ENCODE results near the gene NLN.

The NLN gene

DNA sequence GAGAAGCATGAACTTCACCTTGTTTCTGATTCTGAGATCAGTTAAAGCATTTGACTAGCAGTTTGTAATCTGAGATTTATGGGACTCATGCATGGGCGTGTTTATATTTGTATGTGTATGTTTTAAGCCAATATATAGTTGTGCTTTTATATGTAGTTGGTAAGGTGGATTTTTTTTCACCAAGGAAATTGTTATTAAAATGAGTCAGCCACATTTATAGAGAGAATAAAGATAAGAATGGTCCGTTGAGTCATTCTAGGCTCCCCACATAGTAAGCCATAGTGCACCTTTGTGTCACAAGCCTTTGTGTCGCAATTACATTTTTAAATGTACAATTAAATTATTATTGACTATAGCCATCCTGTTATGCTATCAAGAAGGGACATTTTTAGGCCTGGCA lies 89.0 kb downstream of the NLN start:
- no peak for DNase-seq

DNA sequence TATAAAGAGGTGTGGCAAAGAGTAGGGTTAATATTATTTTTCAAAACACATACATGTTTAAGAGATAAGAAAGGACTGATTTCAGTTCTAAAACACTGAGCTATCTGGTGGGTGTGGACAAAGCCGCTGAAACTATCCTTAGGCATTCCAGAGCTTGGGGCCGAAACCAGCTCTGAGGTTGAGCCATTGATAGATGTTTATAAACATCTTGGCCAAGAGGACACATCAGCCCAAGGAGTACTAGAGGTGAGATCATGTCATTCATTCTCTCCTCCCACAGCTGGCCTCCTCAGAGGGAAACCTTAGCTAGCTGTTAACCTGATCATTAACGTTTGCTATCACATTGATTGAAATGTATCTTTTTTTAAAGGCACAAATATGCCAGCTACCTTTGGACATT lies 89.9 kb downstream of the NLN start:
- no peak for DNase-seq

DNA sequence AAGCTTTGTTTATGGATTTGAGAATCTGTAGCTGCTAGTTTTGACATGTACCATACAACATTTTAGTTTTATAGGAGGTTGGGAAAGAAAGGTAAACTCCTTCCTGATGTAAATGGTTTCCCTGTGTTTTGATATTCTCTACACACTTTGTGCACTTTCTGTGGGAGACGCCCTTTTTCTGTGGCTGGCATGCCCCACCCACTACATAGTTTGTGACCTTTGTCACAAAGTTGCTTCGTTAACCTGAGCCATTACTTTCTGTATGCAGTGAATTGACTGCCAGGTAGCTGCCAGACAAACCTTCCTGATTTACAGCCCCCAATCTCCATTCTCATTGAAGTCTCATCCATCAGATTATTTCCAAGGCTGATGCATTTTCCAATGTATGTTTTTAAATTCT lies 90.6 kb downstream of the NLN start:
- DNase-seq = no peak

DNA sequence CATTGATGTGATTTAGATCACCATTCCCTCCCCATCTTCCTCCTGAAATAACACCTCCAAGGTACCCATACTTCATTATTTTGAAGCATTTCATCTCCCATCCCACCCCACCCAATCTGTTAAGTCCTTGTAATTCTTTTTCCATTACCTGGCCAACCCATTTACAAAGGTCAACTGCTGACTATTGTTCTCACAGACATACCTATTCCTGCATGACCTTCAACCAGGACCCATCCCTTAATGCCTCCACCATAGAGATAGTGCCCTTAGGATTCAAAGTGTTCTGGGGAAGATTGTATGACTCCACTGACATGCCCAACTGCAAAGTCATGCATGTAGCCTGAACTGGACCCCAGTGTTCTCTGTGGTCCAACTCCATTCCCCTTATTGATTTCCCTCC lies 91.2 kb downstream of the NLN start:
- no peak for DNase-seq

DNA sequence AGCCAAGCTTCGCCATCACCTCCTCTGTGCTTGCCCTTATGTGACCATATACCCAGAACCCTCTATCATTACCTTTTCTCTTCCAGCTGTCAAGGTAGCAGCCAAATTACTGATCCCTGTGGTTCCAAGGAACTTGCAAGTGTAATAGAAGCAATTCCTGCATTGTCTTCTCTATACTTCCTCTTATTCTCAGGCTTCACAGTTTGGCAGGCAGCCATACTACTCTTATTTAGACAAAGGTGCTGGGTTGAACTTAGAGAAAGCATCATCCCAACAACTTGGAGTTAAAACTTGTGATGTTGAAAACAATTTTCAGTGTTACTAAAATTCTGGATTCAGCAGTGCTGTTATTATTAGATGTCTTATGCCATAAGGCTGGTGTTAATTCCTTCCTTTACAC lies 93.2 kb downstream of the NLN start:
- no peak for DNase-seq

DNA sequence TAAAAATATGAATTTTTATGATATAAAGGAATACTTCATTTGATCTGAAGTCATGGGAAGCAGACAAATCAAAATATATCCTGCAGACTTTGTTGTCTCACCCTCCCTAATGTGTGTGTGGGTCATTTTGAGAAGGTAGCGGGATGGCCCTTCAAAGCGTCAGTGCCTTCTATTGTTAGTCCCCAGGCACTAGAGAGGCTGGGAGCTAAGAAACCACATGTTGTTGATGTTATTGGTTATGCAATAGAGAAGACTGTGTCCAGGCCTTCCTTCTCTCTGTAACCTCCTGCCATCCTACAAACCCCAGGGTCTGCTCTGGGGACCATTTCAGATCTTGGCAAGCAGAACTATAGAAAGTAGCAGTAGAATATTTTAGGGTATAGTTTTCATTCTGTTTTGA lies 94.7 kb downstream of the NLN start:
- no peak for DNase-seq

DNA sequence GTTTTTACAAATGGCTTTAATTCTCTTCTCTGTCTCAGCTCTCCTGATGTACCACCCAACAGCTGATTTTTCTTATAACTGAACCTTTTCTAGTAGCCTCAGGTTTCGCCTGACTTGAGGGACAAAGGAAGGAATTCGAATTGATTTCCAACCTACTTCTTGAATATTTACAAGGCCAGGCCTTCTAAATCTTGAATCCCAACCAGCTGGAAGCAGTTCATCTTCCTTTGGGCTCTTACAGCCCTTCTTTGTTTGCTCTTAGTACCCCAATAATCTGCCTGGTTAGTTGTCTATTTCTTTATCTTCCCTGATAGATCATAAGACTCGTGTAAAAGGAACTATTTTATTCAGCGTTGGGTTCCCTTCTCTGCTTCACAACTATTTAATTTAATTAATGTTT lies 95.9 kb downstream of the NLN start:
- DNase-seq = no peak

DNA sequence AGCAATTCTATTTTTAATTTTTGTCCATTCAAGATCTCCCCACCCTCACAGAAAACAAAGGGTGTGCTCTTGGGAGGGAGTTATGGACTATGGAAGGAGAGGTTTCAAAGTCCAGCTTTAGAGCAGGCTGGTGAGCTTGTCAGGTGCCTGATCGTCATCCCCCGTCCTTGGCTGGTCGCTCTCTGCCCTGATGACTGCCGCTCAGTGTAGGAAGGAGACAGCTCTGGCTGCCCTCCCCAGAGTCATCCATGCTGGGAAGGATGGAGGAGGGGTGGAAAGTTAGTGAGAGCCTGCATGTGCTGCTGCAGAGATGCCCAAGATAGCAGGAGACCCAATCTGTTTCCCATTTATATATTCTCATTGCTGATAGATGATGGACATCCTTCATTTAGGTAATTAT lies 96.6 kb downstream of the NLN start:
- no peak for DNase-seq

DNA sequence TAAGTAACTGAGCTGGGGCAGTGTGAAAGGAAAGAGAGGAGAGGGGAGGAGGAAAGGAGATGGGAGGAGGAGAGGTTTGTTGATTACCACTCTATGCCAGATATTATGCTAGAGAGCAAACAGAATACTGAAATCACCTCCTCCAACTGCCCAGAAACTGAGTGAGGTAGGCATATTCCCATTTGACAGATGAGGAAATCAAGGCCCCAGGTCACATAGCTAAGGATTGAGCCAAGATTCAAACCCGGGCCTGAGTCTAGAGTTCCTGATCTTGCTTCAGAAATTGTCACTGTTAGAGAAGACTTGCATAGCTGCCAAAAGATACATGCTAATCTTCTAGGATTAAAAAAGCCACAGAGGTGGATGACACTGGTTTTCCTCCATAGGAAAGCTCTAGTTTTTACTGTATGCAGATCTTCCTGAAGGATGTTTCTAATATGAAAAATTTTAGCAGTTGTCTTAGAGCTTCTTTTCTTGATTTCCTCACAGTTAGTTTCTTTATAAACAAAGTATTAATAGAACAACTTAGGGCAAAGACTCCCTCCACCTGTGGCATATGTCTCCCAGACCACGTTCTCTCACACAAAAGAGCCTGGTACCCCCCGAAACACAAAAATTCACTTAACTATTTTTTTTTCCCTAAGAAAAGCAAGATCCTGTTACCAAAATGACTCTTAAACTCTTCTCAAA lies 97.4 kb downstream of the NLN start:
- no peak for DNase-seq

DNA sequence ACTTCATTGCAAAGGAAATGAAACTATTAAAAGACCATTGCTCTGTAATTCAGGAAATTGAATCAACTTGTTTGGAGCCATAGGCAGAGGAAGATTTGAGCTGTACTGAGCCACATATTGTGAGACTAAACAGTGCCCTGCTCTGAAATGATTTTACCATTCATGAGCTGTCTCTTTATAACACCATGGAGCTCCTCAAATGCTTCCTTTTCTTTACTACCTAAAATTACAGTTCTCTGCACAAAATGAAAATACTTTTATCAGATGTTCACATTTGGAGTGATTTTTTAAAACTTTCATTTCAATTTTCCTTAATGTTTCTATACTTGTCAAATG lies 97.9 kb downstream of the NLN start:
- no peak for DNase-seq

DNA sequence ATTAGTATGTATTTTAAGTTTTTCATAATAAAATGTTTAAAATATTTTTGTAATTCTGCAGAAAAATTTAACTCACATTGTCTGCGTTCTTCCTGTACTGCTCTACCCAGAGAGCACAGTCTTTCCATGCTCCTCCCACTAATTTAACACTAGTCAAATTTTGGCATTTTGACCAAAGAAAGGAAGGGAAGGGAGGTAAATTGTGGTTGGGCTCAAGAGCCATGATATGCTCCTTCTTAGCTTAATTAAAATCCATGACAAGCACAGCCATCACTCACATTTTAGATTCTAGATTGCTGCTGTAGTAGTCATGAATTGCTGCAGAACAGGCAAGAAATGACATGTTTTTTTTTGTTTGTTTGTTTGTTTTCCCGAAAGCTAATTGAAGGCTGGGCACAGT lies 98.4 kb downstream of the NLN start:
- DNase-seq = no peak

DNA sequence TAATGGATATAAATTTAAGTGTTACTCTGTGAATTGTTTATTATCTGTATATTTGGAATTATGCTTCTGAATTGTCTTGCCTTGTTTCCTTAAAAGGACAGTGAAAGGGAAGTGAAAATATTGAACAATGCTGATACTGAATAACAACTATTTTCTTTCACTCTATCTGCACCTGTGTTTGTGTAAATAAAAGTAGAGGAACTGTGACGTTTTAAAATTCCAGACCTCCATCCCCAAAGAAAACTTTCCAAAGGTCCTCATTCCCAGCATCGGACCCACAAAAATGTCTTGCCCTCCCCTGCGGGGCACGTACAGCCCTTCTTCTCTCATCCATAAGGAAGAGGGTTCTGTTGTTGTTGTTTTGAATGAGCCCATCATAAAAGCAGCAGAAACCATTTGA lies 100.0 kb downstream of the NLN start:
- no peak for DNase-seq

DNA sequence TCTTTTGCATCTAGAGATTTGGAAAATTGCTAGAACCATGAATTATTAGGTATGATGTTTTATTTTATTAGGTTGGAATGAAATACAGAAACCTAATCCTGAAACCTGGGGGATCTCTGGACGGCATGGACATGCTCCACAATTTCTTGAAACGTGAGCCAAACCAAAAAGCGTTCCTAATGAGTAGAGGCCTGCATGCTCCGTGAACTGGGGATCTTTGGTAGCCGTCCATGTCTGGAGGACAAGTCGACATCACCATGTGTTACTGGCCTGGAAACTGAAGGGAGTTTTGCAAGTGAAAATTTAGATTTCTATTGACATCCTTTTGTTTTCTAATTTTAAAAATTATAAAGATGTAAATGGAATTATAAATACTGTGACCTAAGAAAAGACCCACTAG lies 100.7 kb downstream of the NLN start:
- DNase-seq = no peak

DNA sequence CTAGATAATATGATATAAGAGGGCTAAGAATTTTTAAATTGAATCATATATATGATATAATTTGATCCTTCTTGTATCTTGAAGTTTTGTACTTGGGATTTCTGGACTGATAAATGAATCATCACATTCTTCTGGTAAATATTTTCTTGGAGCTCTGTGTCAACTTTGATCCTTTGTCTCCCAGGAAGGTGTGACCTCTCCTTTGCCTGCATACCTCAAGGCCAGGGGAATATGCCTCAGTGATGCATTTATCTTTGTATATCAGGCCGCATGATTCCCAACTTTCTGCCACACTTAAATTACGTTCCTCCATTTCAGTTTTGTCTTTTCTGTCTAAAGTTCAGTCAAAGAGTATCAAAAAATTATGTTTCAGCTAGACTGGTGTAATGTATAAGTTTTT lies 101.2 kb downstream of the NLN start:
- DNase-seq = no peak

DNA sequence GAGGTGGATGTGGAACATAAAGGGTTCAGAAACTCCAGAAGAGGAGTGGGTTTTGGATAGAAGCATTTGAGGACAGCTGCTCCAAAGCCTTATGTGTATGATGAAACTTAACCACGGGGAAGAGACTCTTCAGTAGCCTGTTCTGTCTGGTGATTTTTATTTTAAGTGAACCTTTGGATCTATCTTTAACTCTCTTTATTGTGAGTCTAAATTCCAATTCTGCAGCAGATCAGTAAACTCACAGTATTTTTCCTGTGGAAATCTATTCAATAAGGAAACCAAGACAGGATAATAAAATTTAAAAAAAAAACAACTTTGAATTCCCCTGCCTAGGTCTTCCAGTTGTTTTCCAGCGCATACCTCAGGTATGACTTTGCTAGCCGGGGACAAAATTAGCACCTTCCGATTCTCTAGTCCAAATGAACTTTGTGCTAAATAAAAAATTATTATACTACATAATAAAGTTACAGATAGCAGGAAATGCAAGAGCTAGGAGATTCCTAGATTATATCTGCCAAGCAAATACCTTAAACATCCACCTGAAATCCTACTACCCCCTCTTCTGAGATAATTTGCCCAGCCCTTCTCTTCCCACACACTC lies 101.9 kb downstream of the NLN start:
- no peak for DNase-seq

DNA sequence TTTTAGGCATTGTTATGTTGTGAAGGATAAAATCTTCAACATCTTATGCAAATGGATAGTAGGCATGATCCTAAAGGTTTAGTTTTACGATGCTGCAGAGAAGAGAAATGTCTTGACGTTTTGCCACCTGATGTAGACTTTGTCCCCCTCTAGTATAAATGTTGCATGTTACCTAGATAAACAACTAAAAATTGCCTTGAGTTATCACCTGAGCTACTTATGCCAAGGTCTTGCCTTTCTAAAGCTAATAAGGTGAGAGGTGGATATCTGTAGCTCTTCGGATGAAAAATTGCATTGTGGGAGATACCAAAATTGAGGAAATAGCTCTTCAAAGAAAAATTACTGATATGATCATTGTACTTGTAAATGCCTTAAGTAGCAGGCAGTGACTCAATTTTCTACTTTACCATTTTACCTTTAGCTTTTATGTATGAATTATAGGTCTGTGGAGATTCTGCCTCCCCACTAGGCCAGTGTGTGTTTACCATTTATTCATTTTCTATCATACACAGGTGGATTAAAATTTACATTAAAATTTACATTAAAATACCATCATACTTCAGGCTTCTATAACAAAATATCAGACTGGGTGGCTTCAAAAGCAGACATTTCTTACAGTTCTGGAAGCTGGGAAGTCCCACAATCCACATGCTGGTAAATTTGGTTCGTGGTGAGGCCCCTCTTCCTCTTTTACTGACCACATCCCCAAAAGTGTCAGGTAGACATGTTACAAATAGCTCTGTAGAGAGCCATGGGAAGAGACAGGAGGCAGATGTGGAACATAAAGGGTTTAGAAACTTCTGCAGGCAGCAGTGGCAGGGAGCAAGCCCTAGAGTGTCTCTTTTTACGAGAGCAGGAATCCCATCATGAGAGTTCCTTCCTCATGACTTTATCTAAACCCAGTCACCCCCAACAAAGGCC lies 103.7 kb downstream of the NLN start:
- DNase-seq = no peak

DNA sequence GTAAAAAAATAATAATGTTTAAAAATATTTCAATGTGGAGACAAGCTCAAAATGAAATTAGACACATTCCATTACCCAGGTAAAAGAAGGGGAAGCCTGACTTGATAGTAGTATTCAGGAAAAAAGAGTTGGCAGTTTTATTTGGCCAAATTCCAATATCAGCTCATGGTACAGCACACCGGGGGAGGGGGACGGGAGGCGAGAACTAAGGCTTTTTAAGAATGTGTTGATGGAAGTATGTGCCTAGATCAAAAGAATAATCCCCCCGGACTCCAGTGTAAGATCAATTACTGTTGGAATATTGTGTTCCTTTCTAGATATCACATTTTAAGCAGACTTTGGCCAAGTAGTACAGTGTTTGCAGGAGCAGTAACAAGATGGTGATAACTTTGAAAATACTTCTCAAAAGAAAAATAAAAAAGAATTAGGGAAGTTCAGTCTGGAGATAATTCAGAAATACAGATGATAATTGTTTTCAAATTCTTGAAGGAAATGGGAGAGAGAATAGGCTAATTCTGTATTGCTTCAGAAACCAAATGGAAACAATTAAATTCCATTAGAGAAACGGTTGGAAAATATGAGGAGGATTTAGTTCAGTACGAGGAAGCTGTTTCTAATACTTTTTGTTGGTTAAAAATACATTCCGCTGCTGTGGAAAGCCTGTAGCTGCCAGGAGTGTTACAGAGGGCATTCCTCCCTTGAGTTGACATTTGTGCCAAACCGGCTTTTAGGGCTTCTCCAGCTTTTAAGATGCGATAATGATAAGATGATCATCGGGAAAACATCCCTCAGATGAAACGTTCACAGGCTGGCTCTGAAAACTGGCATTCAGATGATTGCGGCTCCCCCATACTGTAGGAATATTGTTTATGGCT lies 106.3 kb downstream of the NLN start:
- DNase-seq = no peak

DNA sequence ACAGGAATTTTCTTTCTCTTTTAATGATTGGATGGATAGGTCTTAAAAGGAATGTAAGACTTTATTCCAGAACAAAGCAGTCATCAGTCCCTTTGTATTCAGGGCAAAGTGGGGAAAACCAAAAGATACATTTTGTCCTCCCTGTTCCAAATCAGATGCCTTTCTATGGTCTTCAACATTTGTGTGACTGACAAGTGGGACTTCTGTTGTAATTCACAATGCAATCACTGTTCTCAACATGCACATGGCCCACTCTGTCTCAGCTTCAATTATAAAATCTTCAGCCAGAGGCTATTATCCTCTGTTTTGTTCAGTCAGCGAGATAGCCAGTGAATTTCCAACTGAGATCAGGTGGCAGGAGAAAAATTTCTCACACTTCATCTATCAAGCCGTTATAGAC lies 108.9 kb downstream of the NLN start:
- DNase-seq = no peak

DNA sequence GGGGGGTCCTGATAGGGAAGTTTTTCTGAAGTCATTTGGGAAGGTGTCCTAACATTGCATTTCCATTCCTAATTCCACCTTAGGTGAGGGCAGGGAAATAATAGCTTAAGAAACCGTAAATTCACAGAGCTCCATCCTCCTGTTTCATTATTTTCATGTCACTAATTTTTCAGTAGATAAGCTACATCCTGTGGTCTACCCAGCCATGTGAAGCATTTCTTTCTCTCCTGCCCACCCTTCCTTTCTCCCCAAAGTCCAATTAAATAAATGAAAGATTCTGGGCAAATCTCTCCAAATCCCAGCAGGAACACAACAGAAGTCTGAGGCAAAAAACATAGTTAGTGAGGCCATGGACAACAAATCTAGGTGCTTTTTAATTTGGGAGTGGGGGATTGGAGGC lies 109.3 kb downstream of the NLN start:
- no peak for DNase-seq

DNA sequence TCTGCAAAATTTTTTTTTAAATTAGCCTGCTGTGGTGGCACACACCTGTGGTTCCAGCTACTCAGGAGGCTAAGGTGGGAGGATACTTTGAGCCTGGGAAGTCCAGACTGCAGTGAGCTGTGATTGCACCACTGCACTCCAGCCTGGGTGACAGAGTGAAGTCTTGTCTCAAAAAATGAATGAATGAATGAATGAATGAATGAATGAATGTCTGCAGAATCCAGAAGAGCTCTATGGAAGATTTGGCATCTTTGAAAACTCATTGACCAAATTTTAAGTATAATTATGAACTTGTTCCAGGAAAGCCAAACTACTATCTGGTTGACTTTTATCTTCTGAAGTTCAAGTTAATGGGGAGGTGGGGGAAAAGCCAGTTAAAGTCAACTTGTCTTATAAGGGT lies 110.1 kb downstream of the NLN start:
- DNase-seq = no peak

DNA sequence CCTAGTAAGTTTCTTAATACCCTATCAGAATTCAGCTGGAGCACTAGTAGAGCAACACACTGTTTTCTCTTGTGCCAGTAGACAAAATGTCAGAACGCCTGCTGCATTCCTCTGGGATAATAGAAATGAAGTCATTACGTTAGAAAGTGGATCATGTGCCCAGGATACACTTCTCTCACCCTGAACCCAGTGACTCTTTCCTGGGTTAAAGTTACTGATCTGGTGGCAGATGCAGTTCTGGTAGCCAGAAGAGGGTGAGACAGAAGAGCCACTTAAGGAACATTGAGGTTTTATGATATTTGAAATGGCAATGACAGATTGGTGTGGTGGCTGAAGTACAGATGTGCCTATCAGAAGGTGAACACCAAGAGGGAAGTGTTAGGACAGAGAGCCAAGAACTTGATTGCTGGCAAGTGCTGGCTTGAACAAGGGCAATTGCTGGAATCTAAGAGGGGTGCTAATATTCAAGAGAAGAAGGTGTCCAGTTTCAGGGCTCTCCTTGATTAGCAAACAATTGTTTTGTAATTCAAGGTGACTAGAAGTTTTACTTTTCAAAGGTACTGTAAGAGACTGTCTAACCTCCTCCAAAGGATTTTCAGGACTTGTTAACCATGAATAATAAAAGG lies 110.7 kb downstream of the NLN start:
- no peak for DNase-seq

DNA sequence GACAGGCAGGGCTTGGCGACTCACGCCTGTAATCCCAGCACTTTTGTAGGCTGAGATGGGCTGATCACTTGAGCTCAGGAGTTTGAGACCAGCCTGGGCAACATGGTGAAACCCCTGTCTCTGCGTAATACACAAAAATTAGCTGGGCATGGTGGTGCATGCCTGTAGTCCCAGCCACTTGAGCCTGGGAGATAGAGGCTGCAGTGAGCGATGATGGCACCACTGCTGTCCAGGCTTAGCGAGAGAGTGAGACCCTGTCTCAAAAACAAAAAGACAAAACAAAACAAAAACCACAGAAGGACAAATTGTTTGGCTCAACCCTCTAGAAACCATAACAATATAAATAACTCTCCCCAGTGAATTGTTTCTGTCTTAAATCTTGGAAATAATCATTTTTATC lies 111.8 kb downstream of the NLN start:
- no peak for DNase-seq

DNA sequence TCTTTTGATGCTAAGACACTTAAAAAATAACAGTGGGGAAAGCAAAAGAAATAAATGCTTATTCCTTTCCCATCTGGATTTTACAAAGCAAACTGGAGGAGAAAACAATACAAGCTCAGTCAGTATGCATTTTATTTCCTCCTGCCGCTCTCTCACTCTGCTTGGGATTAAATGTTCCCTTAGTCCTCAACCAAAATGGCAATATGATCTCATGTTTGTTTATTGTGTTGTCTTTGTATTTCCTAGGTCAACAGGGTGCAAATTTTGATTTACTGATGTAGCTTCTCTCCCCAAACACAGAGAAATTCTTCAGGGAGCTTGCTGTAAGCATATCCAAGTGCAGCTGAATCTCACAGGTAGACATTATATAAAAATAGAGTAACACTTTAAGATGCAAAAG lies 112.3 kb downstream of the NLN start:
- no peak for DNase-seq

Data from T-helper 9 cell (primary cell).